SK-N-DZ (cell line): Measurements from ENCODE around the gene VPS35.
A peak's percentile ranks its signal among the peaks of the same experiment; 100 is the strongest.
"Not testable (repeated sequence)": the region's sequence is repeated elsewhere in the genome, so short reads cannot be mapped to it uniquely, and the experiment has no call there.

Source experiments
- DNase-seq: peaks from one replicate; pipeline ENCODE4 v3.0.0-alpha.2; 2015; ENCODE audit warnings: low spot score

Gene VPS35

GRCh38 chr16:46673320-46674013 is 15.5 kb downstream of the VPS35 start:
- peak; percentile 58 for DNase-seq

GRCh38 chr16:46662123-46662522 is 26.9 kb downstream of the VPS35 start:
- no peak for DNase-seq

GRCh38 chr16:46658925-46659324 is 30.1 kb downstream of the VPS35 start:
- no peak for DNase-seq

GRCh38 chr16:46651305-46651704 is 37.7 kb downstream of the VPS35 start:
- no peak for DNase-seq

GRCh38 chr16:46650254-46650623 is 38.7 kb downstream of the VPS35 start:
- no peak for DNase-seq

GRCh38 chr16:46649588-46650253 is 39.3 kb downstream of the VPS35 start:
- DNase-seq, result no peak

- no peak for DNase-seq
These were observed 40.3 kb downstream of the VPS35 start for GRCh38 chr16:46648656-46649055.

GRCh38 chr16:46638947-46639925 is 49.7 kb downstream of the VPS35 start:
- DNase-seq, result no peak

- peak; percentile 87 for DNase-seq
These were observed 55.9 kb downstream of the VPS35 start for GRCh38 chr16:46632778-46633733.

- peak; percentile 76 for DNase-seq
These were observed 59.4 kb downstream of the VPS35 start for GRCh38 chr16:46629331-46630219.

- no peak for DNase-seq
These were observed 61.2 kb downstream of the VPS35 start for GRCh38 chr16:46627746-46628145.

- not testable (repeated sequence) for DNase-seq
These were observed 62.3 kb downstream of the VPS35 start for GRCh38 chr16:46626681-46627080.

GRCh38 chr16:46624862-46625261 is 64.1 kb downstream of the VPS35 start:
- not testable (repeated sequence) for DNase-seq

- DNase-seq, result not testable (repeated sequence)
These were observed 65.3 kb downstream of the VPS35 start for GRCh38 chr16:46623707-46624106.

- DNase-seq, result not testable (repeated sequence)
These were observed 65.7 kb downstream of the VPS35 start for GRCh38 chr16:46623246-46623645.

- no peak for DNase-seq
These were observed 66.9 kb downstream of the VPS35 start for GRCh38 chr16:46621934-46622676.

- peak; percentile 88 for DNase-seq
These were observed 67.7 kb downstream of the VPS35 start, which contains the start of gene SHCBP1 for GRCh38 chr16:46621006-46621933. Gene SHCBP1 (minus strand): TSS chr16:46621379. CDS start chr16:46621359, 20 bp downstream.
